Measurements from ENCODE around the gene EPRS1.

DNA sequence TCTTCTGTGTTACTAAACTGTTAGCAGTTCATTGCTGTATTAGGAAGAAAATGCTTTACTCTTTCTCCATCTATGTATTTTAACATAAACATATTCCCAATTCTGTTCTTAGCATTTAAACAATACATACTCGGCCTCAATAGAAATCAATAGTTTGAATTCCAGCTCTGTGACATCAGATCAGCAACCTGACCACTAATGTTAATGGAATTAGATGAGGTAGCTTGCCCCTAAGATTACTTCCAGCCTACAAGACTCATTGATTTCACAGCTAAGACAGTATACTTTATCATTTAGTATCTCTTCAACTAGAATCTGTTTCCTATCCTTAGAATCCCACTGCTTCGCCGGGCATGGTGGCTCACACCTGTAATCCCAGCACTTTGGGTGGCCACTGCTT, 38.9 kb downstream of the EPRS1 start:
- TF ChIP-seq, protein P1, sequence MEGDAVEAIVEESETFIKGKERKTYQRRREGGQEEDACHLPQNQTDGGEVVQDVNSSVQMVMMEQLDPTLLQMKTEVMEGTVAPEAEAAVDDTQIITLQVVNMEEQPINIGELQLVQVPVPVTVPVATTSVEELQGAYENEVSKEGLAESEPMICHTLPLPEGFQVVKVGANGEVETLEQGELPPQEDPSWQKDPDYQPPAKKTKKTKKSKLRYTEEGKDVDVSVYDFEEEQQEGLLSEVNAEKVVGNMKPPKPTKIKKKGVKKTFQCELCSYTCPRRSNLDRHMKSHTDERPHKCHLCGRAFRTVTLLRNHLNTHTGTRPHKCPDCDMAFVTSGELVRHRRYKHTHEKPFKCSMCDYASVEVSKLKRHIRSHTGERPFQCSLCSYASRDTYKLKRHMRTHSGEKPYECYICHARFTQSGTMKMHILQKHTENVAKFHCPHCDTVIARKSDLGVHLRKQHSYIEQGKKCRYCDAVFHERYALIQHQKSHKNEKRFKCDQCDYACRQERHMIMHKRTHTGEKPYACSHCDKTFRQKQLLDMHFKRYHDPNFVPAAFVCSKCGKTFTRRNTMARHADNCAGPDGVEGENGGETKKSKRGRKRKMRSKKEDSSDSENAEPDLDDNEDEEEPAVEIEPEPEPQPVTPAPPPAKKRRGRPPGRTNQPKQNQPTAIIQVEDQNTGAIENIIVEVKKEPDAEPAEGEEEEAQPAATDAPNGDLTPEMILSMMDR (conservative IDR thresholded peaks at IDR 0.05) = no peak
- TF ChIP-seq EZH2 (IDR thresholded peaks at IDR 0.05; ENCODE audit: low read depth) = no peak
